Upper lobe of right lung (tissue), 1 donor: ENCODE measurements around the gene ABHD15. TPM values are rescaled to one million over a fixed set of nuclear protein-coding genes. Genes with fewer than 3 reads are reported as not detected.

Experiments used
- ATAC-seq: fragments of 200-7000 bp; cut with Tn5 transposase; one replicate; pipeline ENCODE4 v1.9.1; 2020; ENCODE audit warnings: mild to moderate bottlenecking, moderate library complexity
- DNase-seq: peaks from one replicate; pipeline ENCODE4 v3.0.0-alpha.2; 2020
- H3K27ac ChIP-seq: fragments of 200-600 bp; one replicate; pipeline ENCODE4 v1.8.0; 2022
- H3K27me3 ChIP-seq: fragments of 200-600 bp; one replicate; pipeline ENCODE4 v1.8.0; 2022; ENCODE audit warnings: mild to moderate bottlenecking
- H3K36me3 ChIP-seq: fragments of 200-600 bp; one replicate; pipeline ENCODE4 v1.8.0; 2022
- H3K4me1 ChIP-seq: fragments of 200-600 bp; one replicate; pipeline ENCODE4 v1.8.0; 2022
- H3K4me3 ChIP-seq: fragments of 200-600 bp; one replicate; pipeline ENCODE4 v1.8.0; 2022; ENCODE audit warnings: mild to moderate bottlenecking
- H3K9me3 ChIP-seq: fragments of 200-600 bp; one replicate; pipeline ENCODE4 v1.8.0; 2022
- CTCF ChIP-seq: fragments of 200-600 bp; IDR thresholded peaks from one replicate; pipeline ENCODE4 v1.8.0; 2022; ENCODE audit warnings: antibody characterized with exemption
- intact Hi-C: fragments of 100-400 bp; cut with DNase I; formaldehyde crosslinking; loops from one replicate; pipeline ENCODE4 v1.11.0; 2022
- total RNA-seq: library from RNA; stranded (reverse); fragmentation: NEBNext Ultra II Directional; extraction: Animal tissue kit (Norgen Biotek cat#: 25700); gene quantifications from one replicate; pipeline ENCODE4 v1.2.1, GENCODE V29; 2021
- donor health status: DM: no; HTN: yes; CAD: no; lungs with severe emphysema.

ABHD15 gene
- total RNA-seq, 1 donor from 2014 or later: 10.9 TPM

- TF ChIP-seq CTCF: no peak
- peak; percentile 73 for DNase-seq
- peaks cover 42% of the 10 kb centered on the region for H3K4me1 ChIP-seq
- no peaks in the 10 kb centered on the region for H3K9me3 ChIP-seq
- peak within 1 kb of the TSS; percentile 61 for H3K27ac ChIP-seq
- peak within 1 kb of the TSS; percentile 60 for H3K4me3 ChIP-seq
- intact Hi-C loops: no loop called here
- no peaks in the 10 kb centered on the region for H3K36me3 ChIP-seq
- no peaks in the 10 kb centered on the region for H3K27me3 ChIP-seq
- ATAC-seq: no peak
Observed at GRCh38 chr17:29592850-29593551, 26.2 kb upstream of the ABHD15 start, which contains the start of gene ANKRD13B. ANKRD13B (plus strand) TSS chr17:29593132; CDS start chr17:29593622, 490 bp downstream.

- DNase-seq (peak; percentile 93), ATAC-seq (peak; percentile 80)
- intact Hi-C loops: no loop called here
- Histone ChIP-seq H3K36me3 (no peaks in the 10 kb centered on the region), H3K4me3 (peak overlapping the region; percentile 60), H3K4me1 (peaks cover 52% of the 10 kb centered on the region), H3K27me3 (no peaks in the 10 kb centered on the region), H3K9me3 (no peaks in the 10 kb centered on the region), H3K27ac (peak overlapping the region; percentile 61)
- peak; percentile 98 for TF ChIP-seq CTCF
Observed at GRCh38 chr17:29591737-29592608, 25.1 kb upstream of the ABHD15 start.

GRCh38 chr17:29591146-29591736 is 24.4 kb upstream of the ABHD15 start:
- intact Hi-C loops: no loop called here
- DNase-seq (peak; percentile 76), ATAC-seq (no peak)
- Histone ChIP-seq H3K36me3 (no peaks in the 10 kb centered on the region), H3K27ac (peak overlapping the region; percentile 61), H3K27me3 (no peaks in the 10 kb centered on the region), H3K4me1 (peaks cover 58% of the 10 kb centered on the region), H3K9me3 (no peaks in the 10 kb centered on the region), H3K4me3 (peak overlapping the region; percentile 60)
- TF ChIP-seq CTCF: no peak

GRCh38 chr17:29590411-29591145 is 23.7 kb upstream of the ABHD15 start:
- ATAC-seq: no peak

More at GRCh38 chr17:29590411-29591145, 23.7 kb upstream of the ABHD15 start:
- intact Hi-C loops: no loop called here
- Histone ChIP-seq H3K9me3 (no peaks in the 10 kb centered on the region), H3K4me3 (peak overlapping the region; percentile 60), H3K4me1 (peaks cover 58% of the 10 kb centered on the region), H3K36me3 (no peaks in the 10 kb centered on the region), H3K27me3 (no peaks in the 10 kb centered on the region), H3K27ac (peak overlapping the region; percentile 61)
- peak; percentile 61 for DNase-seq
- TF ChIP-seq CTCF: no peak
